Iris pigment epithelial cell (primary cell): ENCODE data around the gene ATP8B4.

ENCODE experiments used
- DNase-seq: peaks from one replicate; pipeline ENCODE4 v3.0.0-alpha.2; 2011; ENCODE audit warnings: low read depth

Gene ATP8B4

DNA sequence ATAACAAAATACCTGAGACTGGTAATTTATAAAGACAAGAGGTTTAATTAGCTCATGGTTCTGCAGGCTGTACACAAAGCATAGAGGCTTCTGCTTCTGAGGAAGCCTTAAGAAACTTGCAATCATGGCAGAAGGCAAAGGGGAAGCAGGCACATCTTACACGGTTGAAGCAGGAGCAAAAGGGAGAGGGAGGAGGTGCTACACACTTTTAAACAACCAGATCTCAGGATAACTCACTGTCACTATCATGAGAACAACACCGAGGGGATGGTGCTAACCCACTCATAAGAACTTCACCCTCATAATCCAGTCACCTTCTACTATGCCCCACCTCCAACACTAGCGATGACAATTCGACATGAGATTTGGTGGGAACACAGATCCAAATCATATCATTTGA lies 54.4 kb downstream of the ATP8B4 start:
- no peak for DNase-seq

- no peak for DNase-seq
Measured at GRCh38 chr15:50063226-50063625, 55.8 kb downstream of the ATP8B4 start.

- no peak for DNase-seq
Measured at GRCh38 chr15:50061503-50061902, 57.5 kb downstream of the ATP8B4 start.

- DNase-seq = no peak
Measured at GRCh38 chr15:50059883-50060282, 59.1 kb downstream of the ATP8B4 start.

DNA sequence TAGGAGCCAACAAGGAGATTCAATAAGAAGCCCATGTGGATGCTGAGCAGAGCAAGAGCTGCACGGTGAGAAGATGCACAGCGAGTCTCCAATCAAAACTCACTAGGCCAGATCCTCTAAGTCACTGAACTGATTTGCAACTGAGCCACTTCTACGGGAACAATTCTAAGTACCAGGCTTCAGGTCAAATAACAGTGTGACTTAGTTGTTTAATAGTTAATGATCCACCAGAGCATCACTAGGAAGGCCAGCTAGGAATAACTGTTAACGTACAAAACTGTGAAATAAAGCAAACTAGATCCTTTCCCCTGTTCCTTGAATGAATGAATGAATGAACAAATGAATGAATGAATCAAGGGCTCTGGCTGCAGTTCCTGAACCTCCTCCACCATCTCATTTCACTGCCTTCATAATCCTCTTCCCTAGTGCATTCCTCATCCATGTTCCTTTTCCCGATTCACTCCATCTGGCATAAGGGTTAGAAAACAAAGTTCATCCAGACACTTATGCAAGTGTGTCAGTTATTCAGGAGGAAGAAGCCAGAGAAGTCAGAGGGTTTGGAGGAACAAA lies 59.7 kb downstream of the ATP8B4 start:
- no peak for DNase-seq

DNA sequence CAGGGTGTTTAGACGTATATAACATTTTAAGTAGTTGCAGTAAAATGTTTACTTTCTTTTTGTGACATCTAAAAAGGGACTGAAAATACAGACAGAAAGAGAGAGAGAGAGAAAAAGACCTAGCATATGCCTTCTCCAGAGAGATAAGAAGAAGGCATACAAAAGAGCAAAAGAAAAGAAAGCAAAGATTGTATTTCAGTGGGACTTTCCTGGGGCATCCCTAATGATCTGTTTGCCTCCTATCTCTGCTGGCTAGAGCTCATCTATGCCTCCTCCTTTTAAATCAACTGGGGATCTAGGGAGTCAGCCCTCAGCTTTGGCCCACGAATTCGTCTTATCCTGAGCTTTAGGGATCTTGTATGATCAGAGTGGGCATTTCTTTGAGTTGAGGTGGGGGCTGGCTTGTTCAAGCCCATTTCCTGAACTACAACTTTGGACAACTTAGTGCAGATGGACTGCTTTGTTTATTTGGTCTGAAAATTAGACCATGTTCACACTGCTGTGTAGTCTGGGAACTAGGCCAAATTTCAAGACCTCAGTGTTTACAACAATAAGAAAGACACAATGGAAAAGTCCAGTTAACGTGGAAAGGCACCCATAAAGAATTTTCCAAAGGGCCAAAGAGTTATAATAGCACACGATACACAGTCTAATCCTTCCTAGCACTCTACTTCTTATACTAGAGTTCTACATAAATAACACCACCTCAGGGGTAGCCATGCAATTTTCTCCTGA lies 61.0 kb downstream of the ATP8B4 start:
- peak; percentile 83 for DNase-seq

- DNase-seq = no peak
Measured at GRCh38 chr15:50057196-50057595, 61.8 kb downstream of the ATP8B4 start.

DNA sequence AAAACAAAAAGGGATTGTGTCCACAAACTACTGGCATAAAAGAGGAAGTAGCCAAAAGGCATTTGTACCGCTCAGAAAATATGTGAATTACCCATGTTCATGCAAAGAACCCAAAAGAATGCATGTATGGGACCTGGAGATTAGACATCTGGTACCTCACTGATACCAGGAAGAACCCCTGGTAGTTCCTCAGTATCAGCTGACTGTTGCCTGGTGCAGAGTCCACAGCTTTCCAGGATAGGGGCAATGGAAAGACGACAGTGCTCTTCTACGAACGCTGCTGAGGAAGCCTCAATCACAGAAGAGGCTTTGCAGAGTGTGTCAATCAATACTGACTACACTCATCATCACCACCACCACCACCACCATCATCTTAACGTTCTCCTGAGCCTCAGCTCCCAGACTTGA lies 63.3 kb downstream of the ATP8B4 start:
- DNase-seq = no peak

DNA sequence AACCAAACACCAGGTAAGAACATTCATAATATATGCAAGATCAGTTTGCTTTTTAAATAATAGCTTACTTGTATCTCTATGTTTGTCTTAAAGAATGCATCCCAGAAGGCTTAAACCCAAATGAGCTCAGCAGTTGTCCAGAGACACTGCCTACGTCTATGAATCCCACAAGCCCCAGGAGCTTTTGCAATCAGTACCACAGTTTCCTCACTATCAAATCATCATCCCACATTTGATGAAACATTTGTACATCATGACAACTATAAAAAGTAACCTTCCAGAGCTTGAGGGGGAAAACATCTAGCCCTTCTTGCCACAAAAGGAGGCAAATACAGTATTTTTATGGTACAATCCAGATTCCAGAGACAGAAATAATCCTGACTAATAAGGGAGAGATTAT lies 63.7 kb downstream of the ATP8B4 start:
- DNase-seq = peak; percentile 97

DNA sequence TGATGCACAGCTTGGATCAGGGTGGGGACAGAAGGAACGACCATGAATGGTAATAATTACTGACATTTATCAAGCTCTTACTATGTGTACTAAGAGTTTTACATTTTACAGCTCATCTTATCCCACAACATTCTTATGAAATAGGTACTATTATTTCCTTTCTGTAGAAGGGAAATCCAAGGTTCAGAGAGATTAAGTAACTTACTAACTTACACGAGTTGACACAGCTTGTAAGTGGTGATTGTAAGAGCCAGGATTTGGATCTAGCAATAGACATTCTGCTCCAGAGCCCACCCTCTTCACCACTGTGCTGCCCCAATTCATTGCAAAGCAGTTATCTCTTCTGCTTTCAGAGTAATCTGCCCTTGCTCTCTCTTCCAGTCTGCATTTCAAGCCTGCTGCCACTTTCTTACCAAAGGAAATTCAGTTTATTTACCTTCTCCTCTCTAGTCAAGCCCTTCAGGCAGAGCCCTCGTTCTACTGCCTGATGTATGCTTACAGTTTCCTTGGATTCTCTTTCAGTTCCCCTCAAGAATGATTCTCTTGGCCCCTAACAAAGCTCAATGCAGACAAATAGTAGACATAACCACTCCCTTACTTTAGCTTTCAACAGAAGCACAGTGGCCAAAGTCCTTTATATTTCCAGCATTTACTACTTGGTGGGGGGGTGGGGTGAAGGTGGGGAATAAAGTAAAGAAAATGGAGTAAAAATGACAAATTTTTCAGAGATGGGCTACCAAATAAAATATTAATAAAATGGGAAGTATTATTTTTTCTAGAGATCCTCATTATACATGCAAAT lies 65.8 kb downstream of the ATP8B4 start:
- DNase-seq = peak; percentile 43

GRCh38 chr15:50051811-50052419 lies 67.1 kb downstream of the ATP8B4 start:
- DNase-seq = peak; percentile 90

DNA sequence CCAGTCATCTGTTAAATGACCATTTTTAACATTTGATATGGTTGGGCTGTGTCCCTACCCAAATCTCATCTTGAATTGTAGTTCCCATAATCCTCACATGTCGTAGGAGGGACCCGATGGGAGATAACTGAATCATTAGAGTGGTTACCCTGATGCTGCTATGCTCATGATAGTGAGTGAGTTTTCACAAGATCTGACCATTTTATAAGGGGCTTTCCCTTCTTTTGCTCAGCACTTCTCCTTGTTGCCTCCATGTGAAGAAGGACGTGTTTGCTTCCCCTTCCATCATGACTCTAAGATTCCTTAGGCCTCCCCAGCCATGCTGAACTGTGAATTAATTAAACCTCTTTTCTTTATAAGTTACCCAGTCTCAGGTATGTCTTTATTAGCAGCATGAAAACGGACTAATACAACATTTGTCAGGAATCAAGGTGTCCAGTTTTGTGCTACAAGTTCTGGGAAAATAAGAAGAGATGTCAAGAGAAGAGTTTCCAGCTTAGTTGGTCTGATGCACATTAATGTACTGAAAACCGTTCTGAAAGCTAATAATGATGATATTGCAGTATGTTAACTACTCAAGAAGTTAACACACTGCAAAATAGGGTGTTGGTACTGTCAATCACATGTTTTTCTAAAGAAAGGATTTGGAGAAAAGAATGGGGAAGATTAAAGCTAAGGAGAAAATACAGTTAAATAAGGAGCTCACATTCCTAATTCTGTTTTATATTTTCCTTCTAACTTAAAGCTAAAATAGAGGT lies 67.9 kb downstream of the ATP8B4 start:
- no peak for DNase-seq

DNA sequence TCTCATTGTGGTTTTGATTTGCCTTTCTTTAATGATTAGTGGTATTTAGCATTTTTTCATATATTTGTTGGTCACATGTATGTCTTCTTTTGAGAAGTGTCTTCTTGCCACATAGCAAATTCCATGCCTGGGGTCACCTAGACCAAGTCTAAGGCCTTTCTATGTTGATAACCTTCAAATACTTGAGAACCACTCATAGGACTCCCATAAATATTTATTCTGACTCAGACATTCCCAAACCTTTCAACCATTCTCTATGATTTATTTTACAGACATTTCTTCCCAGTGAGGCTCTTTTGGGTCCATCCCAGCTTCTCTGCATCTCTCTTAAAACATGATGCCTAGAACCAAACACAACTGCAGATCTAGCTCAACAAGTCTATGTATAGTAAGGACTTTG lies 69.2 kb downstream of the ATP8B4 start:
- DNase-seq = peak; percentile 84

DNA sequence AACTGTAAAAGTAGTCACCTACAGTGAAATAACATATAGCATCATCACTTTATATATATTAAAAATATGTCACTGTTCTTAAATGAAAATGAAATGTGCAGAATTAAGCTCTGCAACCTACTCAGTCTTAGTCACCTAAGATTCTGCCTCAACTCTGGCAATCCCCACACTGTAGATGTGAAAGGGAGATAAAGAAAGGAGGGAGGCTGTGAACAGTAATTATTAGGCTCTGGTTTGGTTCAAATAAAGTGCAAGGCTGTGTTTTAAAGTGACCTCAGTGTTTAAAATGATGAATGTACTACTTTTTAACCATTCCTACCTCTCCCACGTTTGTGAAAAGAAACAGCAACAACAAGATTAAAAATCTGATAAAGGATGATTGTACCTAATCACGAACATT lies 72.2 kb downstream of the ATP8B4 start:
- DNase-seq = peak; percentile 87

- no peak for DNase-seq
Measured at GRCh38 chr15:50046159-50046558, 72.9 kb downstream of the ATP8B4 start.

DNA sequence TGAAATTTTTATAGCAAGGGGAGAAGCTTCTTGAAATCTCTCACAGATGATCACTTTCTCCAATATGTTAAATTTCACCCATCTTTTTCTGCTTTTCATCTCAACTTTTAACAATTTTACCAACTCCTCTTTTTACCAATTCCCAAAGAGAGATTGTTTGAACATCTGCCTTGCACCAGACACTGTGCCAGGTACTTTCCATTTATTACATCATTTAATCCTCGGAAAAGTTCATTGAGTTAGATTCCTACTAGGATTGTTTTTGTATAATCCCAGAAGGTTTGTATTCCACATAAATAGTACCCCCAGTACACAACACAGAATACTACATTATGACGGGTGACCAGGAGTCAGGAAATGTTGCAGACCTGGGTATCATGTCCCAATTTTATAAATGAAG lies 74.1 kb downstream of the ATP8B4 start:
- no peak for DNase-seq

- DNase-seq = no peak
Measured at GRCh38 chr15:50044406-50044805, 74.6 kb downstream of the ATP8B4 start.

DNA sequence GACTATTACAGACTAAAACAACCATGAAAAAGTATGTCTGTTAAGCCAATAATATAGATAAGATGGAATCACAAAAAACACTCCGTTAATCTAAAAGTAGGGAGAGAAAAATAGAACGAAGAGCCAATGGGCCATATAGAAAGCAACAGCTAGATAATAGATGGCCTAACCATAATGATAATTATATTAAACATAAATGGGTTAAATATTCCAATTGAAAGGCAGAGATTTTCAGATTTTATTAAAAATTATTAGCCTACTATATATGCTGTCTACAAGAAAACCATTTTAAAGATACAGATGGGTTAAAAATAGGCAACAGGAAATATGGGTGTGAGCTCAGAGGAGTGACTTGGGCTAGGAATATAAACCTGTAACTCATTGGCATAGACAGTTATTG lies 76.3 kb downstream of the ATP8B4 start:
- DNase-seq = no peak

DNA sequence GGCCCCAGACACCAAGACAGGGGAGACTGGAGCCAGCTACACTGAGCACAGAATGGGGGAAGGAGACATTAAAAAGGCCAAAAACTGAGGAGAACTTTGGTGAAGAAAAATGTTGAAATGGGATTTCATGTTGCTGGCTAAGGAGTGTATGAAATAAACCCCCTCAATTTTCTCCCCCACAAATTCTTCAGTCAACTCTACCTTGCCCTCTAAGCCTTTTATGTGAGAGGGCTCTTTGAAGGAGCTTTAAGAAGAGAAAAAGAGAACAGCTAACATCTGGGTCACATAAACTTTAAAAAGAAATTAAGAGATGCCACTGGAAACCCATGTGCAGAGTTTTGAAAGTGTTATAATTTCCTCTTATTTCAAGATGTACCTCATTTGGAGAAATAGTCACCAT lies 88.6 kb downstream of the ATP8B4 start:
- no peak for DNase-seq

DNA sequence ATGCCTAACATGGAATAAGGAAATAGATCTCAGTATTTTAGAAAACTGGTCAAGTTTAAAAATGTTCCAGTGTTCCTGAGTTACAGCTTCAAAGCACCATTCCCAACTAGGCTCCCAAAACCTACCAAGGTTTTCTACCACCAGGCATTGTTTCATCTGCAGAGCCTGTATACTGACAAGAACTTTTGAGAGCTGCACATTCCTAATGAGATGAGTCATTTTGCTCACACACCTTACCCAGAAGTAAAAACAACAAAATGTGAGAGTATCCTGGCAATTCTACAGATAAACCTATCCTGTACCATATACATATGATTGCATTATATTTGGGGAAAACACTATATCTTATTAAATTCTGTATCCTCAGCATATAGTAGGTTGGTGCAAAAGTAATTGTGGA lies 90.7 kb downstream of the ATP8B4 start:
- no peak for DNase-seq

- no peak for DNase-seq
Measured at GRCh38 chr15:50024281-50024680, 94.8 kb downstream of the ATP8B4 start.

DNA sequence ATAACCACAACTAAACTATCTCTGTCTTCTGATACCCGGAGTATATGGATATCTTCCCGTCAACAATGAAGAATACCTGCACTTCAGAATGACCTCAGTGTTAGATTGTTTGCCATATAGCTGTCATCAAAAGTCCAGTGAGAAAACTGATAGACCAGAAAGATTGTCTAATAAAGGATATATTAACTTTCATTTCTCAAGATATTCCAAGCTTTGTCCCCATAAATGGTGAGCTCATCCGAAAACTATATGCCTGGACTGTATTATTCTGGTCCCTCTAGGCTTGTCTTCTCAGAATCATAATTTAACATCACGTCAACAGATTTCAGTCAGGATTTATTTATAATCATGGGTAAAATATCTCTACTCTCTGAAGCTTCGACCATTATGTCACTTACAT lies 100.5 kb downstream of the ATP8B4 start:
- DNase-seq = no peak
